Tibial nerve (tissue), 4 donors: ENCODE measurements around the gene DTX4. TPM values are rescaled to one million over a fixed set of nuclear protein-coding genes. Genes with fewer than 3 reads are reported as not detected.

Source experiments
- DNase-seq, 2 donors: peaks; one replicate each; pipeline ENCODE4 v3.0.0-alpha.2; 2019; ENCODE audit warnings: low spot score in 2 of 2
- H3K27ac ChIP-seq, 4 donors: fragments of 200-600 bp; sonication (generic) in 3 of 4; one replicate each; pipeline ENCODE4 v1.5.1; 2017 to 2019; ENCODE audit warnings: mild to moderate bottlenecking in 1 of 4
- H3K27me3 ChIP-seq, 2 donors: fragments of 200-600 bp; sonication (generic) in 1 of 2; one replicate each; pipeline versions ENCODE4 v1.5.1 to v1.6.0; 2017 to 2019
- H3K36me3 ChIP-seq, 3 donors: fragments of 200-600 bp; sonication (generic); one replicate each; pipeline ENCODE4 v1.5.1; 2018 to 2019
- H3K4me1 ChIP-seq, 4 donors: fragments of 200-600 bp; sonication (generic) in 3 of 4; one replicate each; pipeline ENCODE4 v1.5.1; 2017 to 2019
- H3K4me3 ChIP-seq, 4 donors: fragments of 200-600 bp; sonication (generic) in 3 of 4; one replicate each; pipeline ENCODE4 v1.5.1; 2017 to 2019; ENCODE audit warnings: mild to moderate bottlenecking in 1 of 4, moderate library complexity in 1 of 4
- H3K9me3 ChIP-seq, 4 donors: fragments of 200-600 bp; sonication (generic) in 3 of 4; one replicate each; pipeline ENCODE4 v1.5.1; 2017 to 2019
- EP300 ChIP-seq, 2 donors: sonication (generic); formaldehyde crosslinking; IDR thresholded peaks; one replicate each; pipeline ENCODE4 v1.6.1; 2017; ENCODE audit warnings: antibody characterized with exemption in 2 of 2, mild to moderate bottlenecking in 1 of 2
- POLR2A ChIP-seq, 2 donors: fragments of 450-650 bp; IDR thresholded peaks; one replicate each; pipeline ENCODE4 v1.6.1; 2017; ENCODE audit warnings: antibody characterized with exemption in 2 of 2, mild to moderate bottlenecking in 2 of 2, moderate library complexity in 2 of 2
- WGBS, 2 donors: methylation state at CpG; one replicate each; pipeline ENCODE4 v1.1.5; 2018; 5-methylcytosine and 5-hydroxymethylcytosine counted together
- total RNA-seq, 4 donors: library from RNA; depleted of rRNA; stranded (reverse); fragments of >200 nt; gene quantifications; one replicate each; pipeline ENCODE4 v1.1.0, GENCODE V29; 2016
- TF ChIP-seq, protein P1 (sequence below), 5 experiments: fragments of 200-600 bp in 3 of 5; fragments of 450-650 bp in 2 of 5; sonication (generic) in 3 of 5; IDR thresholded peaks; one replicate each; pipeline ENCODE4 v1.5.1; 2016 to 2019; ENCODE audit warnings: antibody characterized with exemption in 5 of 5, mild to moderate bottlenecking in 3 of 5, moderate library complexity in 2 of 5

DTX4 gene
- total RNA-seq, 4 donors from 2014 or later: 17.7 to 34.5 (median 25.8) TPM

DNA sequence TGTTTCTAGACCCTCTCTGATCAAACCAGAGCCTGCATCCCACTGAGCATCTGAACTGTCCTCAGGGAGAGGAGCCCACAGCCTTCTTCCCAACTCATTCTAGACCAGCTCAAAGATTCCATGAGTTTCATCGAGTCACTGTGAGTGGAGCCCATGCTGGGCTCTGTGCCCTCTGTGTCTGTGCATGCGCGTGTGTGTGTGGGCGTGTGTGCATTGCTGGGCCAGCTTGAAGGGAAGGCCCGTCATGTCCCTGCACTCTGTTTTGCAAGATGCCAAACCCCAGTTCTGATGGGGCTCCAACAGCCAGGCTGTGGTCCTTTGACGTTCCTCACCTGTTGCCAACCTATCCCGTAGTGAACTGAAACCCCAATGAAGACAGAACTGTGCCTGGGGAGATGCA is 33.7 kb downstream of the DTX4 start:
- no peak for DNase-seq
- WGBS, 2 donors: 57 to 68% methylated on average over 7 of the region's 7 CpGs

DNA sequence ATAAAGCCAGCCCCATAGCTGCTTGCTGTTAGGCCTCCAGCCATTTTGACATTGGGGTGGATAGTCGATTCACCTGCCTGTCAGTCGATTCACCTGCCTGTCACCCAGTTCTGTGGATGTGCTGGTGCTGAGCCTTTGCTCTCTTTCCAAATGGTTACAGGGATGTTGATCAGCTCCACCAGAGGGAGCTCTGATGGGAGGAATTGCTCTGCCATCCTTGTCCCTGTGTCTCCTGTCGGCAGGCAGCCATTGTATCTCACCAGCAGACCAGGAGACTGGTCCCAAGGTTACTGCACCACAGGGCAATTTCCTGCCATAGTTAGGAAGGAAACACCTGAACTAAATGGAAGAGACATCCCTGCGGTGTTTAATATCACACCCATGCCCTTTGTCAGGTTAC is 34.7 kb downstream of the DTX4 start:
- peak overlapping the region in 2 of 4 donors; percentile 63 to 72 for H3K27ac ChIP-seq
- H3K4me1 ChIP-seq: peaks cover 0 to 48% (median 22%) of the 10 kb centered on the region in 4 donors
- peaks cover 0 to 38% (median 0%) of the 10 kb centered on the region in 3 donors for H3K36me3 ChIP-seq
- 67 to 73% methylated on average over 4 of the region's 4 CpGs for WGBS, 2 donors
- TF ChIP-seq, protein P1, sequence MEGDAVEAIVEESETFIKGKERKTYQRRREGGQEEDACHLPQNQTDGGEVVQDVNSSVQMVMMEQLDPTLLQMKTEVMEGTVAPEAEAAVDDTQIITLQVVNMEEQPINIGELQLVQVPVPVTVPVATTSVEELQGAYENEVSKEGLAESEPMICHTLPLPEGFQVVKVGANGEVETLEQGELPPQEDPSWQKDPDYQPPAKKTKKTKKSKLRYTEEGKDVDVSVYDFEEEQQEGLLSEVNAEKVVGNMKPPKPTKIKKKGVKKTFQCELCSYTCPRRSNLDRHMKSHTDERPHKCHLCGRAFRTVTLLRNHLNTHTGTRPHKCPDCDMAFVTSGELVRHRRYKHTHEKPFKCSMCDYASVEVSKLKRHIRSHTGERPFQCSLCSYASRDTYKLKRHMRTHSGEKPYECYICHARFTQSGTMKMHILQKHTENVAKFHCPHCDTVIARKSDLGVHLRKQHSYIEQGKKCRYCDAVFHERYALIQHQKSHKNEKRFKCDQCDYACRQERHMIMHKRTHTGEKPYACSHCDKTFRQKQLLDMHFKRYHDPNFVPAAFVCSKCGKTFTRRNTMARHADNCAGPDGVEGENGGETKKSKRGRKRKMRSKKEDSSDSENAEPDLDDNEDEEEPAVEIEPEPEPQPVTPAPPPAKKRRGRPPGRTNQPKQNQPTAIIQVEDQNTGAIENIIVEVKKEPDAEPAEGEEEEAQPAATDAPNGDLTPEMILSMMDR (IDR thresholded peaks at IDR 0.05): peak; percentile 22 to 65 (median 45)
- TF ChIP-seq POLR2A (IDR thresholded peaks at IDR 0.05): no peak
- no peak for TF ChIP-seq EP300 (IDR thresholded peaks at IDR 0.05)
- no peaks in the 10 kb centered on the region for H3K9me3 ChIP-seq
- peak in 1 of 2 donors; percentile 58 for DNase-seq
- no peaks in the 10 kb centered on the region for H3K27me3 ChIP-seq
- no peak overlapping the region for H3K4me3 ChIP-seq

More for the DNA sequence above, 33.7 kb downstream of the DTX4 start:
- H3K36me3 ChIP-seq: peaks cover 0 to 44% (median 0%) of the 10 kb centered on the region in 3 donors
- TF ChIP-seq EP300 (IDR thresholded peaks at IDR 0.05): no peak
- TF ChIP-seq, protein P1 (IDR thresholded peaks at IDR 0.05): no peak
- TF ChIP-seq POLR2A (IDR thresholded peaks at IDR 0.05): no peak
- H3K27me3 ChIP-seq: no peaks in the 10 kb centered on the region
- no peaks in the 10 kb centered on the region for H3K9me3 ChIP-seq
- H3K27ac ChIP-seq: no peak overlapping the region
- no peak overlapping the region for H3K4me3 ChIP-seq
- peaks cover 0 to 49% (median 22%) of the 10 kb centered on the region in 4 donors for H3K4me1 ChIP-seq

DNA sequence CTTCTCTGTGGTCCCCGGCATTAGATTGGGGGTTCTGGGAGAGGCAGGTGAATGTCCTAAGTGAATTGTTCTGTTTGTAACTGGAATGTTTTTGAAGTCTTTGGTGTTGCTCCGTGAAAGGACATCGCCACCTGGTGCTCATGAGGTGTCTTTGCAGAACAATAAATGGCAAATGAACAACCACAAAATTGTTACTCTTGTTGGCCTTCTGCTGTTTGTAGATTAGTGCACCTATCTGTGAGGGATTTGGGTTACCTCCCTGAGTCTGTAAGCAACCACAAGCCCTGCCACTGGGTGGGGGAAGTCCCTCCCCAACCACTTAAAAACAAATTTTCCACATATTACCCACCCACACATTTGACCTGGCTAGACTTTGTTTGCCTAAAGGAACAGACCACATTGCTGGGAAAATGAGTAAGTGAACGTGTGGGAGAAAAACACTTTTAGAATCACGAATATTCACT is 36.1 kb downstream of the DTX4 start:
- Histone ChIP-seq H3K4me1 (peaks cover 0 to 48% (median 22%) of the 10 kb centered on the region in 4 donors), H3K36me3 (peaks cover 0 to 24% (median 0%) of the 10 kb centered on the region in 3 donors), H3K27me3 (no peaks in the 10 kb centered on the region), H3K9me3 (no peaks in the 10 kb centered on the region), H3K27ac (peak overlapping the region in 3 of 4 donors; percentile 55 to 72 (median 63)), H3K4me3 (peak overlapping the region in 1 of 4 donors; percentile 47)
- peak in 1 of 2 donors; percentile 55 for DNase-seq
- 1 to 3% methylated on average over 5 of the region's 5 CpGs for whole genome bisulfite sequencing, 2 donors
- TF ChIP-seq POLR2A (IDR thresholded peaks at IDR 0.05): no peak
- TF ChIP-seq, protein P1 (IDR thresholded peaks at IDR 0.05): peak; percentile 73 to 88 (median 76)

DNA sequence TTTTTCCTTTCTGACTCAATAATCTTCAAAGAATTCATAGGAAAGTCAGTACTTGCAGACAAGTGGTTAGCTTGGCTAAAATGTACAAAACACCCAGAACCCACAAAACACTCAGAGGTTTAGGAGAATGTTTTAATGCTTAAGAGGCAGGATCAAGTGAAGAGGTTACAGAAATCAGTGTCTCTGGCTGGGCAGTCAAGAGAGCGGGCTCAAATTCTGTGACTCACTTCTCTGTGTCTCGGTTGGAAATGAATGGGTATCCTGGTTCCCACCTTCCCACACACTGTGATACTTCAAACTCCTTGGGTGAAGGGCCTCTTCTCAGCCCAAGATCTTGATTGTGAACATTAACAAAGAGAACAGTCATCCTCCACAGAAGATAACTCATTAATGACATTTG is 37.0 kb downstream of the DTX4 start:
- peaks cover 0 to 48% (median 22%) of the 10 kb centered on the region in 4 donors for H3K4me1 ChIP-seq
- peak overlapping the region in 3 of 4 donors; percentile 17 to 72 (median 44) for H3K27ac ChIP-seq
- no peak for DNase-seq
- WGBS, 2 donors: 42 to 53% methylated on average over 2 of the region's 2 CpGs
- peaks cover 0 to 17% (median 0%) of the 10 kb centered on the region in 3 donors for H3K36me3 ChIP-seq
- TF ChIP-seq POLR2A (IDR thresholded peaks at IDR 0.05): no peak
- no peak for TF ChIP-seq EP300 (IDR thresholded peaks at IDR 0.05)
- TF ChIP-seq, protein P1 (IDR thresholded peaks at IDR 0.05): no peak
- no peaks in the 10 kb centered on the region for H3K9me3 ChIP-seq
- H3K27me3 ChIP-seq: no peaks in the 10 kb centered on the region
- H3K4me3 ChIP-seq: peak overlapping the region in 1 of 4 donors; percentile 47

DNA sequence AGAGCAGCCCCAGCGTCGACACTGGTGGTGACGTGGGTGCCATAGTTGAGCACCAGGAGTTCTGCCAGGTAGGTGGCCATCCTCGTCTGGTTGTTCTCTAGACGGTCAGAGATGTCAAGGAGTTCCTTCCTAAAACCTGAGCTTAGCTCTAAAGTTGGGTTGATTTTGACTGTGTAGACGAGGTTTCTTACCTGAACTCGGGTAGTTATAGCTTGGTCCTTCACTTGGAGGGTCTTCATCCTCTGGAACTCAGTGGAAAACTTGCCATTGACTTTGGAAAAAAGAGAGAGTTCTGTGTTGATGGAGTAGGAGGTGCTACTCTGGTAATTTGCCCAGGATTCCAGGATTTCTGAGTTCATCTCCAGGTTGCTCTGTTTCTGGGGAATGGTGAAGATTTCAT is 40.3 kb downstream of the DTX4 start:
- H3K4me3 ChIP-seq: peak overlapping the region in 2 of 4 donors; percentile 20 to 47
- 86% methylated on average over 7 of the region's 7 CpGs for WGBS, 2 donors

More for the DNA sequence above, 40.3 kb downstream of the DTX4 start:
- Histone ChIP-seq H3K36me3 (no peaks in the 10 kb centered on the region), H3K27me3 (no peaks in the 10 kb centered on the region), H3K4me1 (peaks cover 0 to 44% (median 23%) of the 10 kb centered on the region in 4 donors), H3K9me3 (no peaks in the 10 kb centered on the region), H3K27ac (peak overlapping the region in 2 of 4 donors; percentile 24 to 55)
- TF ChIP-seq, protein P1 (IDR thresholded peaks at IDR 0.05): no peak
- no peak for TF ChIP-seq POLR2A (IDR thresholded peaks at IDR 0.05)
- TF ChIP-seq EP300 (IDR thresholded peaks at IDR 0.05): no peak
- no peak for DNase-seq
